AG09309 (cell line): ENCODE measurements around the gene PIGU.

Experiments used
- DNase-seq: peaks from one replicate; pipeline ENCODE4 v3.0.0-alpha.2; 2010; ENCODE audit warnings: low read depth
- H3K4me3 ChIP-seq: 2 replicates; pipeline ENCODE4 v1.5.1; 2011; ENCODE audit warnings: mild to moderate bottlenecking, low read depth, low read length, moderate library complexity; ENCODE audit not compliant: control insufficient read depth
- CTCF ChIP-seq: IDR thresholded peaks from 2 replicates; pipeline ENCODE4 v1.5.1; 2011; ENCODE audit warnings: mild to moderate bottlenecking, low read depth, low read length, inconsistent platforms; ENCODE audit not compliant: insufficient read depth, control insufficient read depth; ENCODE audit errors: missing control alignments

The PIGU gene

GRCh38 chr20:34578521-34578920 is 98.4 kb downstream of the PIGU start:
- no peak for TF ChIP-seq CTCF
- no peak overlapping the region for H3K4me3 ChIP-seq
- no peak for DNase-seq

GRCh38 chr20:34578025-34578424 is 98.9 kb downstream of the PIGU start:
- TF ChIP-seq CTCF, result no peak
- H3K4me3 ChIP-seq, result no peak overlapping the region
- peak; percentile 24 for DNase-seq

- TF ChIP-seq CTCF, result no peak
- DNase-seq, result no peak
These were observed 99.8 kb downstream of the PIGU start for GRCh38 chr20:34577061-34577460.

GRCh38 chr20:34575756-34576155 is 101.1 kb downstream of the PIGU start:
- DNase-seq, result no peak
- no peak for TF ChIP-seq CTCF

More at GRCh38 chr20:34577061-34577460, 99.8 kb downstream of the PIGU start:
- H3K4me3 ChIP-seq, result no peak overlapping the region

GRCh38 chr20:34575271-34575670 is 101.6 kb downstream of the PIGU start:
- no peak for TF ChIP-seq CTCF
- H3K4me3 ChIP-seq, result no peak overlapping the region
- no peak for DNase-seq

More at GRCh38 chr20:34575756-34576155, 101.1 kb downstream of the PIGU start:
- H3K4me3 ChIP-seq, result no peak overlapping the region

GRCh38 chr20:34574861-34575260 is 102.0 kb downstream of the PIGU start:
- no peak overlapping the region for H3K4me3 ChIP-seq
- DNase-seq, result no peak
- TF ChIP-seq CTCF, result no peak

- no peak for DNase-seq
- H3K4me3 ChIP-seq, result no peak overlapping the region
- TF ChIP-seq CTCF, result no peak
These were observed 102.5 kb downstream of the PIGU start for GRCh38 chr20:34574426-34574825.
